ENCODE results near the gene WDFY4.

Gene WDFY4

DNA sequence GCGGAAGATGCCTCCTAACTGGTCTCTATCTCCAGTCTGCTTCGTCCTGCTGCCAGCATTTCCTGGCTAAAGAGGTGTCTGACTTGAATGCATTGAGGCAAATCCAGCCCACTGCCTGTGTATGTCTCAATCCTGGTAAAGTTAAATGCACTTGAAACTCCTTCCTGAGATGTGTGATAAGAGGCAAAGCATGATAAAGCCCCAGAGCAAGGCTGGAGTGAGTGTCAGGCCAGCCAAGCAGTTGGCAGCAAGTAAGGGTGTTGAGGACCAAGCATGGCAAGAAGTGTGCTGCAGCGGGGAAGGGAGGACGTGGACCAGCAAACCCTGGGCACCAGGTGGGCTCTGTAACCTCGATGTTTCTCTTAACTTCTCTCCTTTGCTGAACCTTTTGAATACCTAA lies 225.9 kb downstream of the WDFY4 start:
- DNase-seq (ENCODE audit: low spot score), result no peak

DNA sequence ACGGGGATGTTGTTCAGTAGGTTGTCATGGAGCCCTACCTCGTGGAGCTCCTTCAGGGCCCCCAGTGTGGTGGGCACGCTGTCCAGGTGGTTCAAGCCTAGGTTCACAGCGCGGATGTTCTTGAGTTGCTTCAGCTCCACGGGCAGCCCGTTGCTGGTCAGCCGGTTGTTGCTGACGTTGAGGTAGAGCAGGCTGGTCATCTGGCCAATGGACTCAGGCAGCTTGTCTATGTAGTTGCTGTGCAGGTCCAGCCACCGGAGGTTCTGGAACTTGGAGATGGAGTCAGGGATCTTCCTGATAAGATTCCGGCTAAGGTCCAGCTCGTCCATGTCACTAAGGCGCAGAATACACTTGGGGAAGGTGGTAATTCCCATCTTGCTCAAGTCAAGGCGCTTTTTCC lies 229.0 kb downstream of the WDFY4 start:
- no peak for DNase-seq (ENCODE audit: low spot score)

DNA sequence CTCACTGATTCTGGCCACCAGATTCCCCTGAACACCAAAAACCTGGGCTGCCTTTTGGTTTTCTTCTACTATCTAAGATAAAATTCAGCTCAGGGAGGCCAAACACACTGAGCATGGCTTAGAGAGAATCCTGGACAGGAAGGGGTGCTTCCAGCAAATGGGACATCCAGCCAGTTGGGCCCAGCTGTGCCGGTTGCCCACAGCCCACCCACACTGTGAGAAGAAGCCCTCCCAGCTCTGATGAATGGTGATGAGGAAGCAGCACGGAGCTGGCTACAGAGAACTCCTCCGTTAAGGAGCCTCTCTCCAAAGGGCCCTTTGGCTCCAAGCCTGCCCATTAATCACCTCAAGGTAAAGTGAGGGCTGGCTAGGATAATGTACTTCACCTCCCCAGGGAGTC lies 239.1 kb downstream of the WDFY4 start:
- no peak for DNase-seq (ENCODE audit: low spot score)

DNA sequence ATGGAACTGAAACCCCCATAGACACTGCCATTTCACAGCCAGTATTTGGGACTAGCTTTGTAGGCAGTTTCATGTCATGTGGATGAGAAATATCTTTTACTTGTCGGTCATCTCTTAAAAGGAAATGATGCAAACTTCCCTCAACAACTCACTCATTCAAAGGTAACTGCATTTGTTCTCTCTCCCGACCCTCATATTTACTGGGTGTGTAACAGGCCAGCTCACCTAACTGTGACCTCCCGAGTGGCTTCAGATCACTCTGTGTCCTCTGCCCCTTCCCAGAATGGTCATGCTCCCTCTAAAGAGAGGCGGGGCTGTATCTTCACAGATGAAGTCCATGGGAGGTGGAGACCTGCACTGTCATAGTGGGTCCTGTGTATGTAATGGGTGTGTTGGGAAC lies 240.3 kb downstream of the WDFY4 start:
- no peak for DNase-seq (ENCODE audit: low spot score)

DNA sequence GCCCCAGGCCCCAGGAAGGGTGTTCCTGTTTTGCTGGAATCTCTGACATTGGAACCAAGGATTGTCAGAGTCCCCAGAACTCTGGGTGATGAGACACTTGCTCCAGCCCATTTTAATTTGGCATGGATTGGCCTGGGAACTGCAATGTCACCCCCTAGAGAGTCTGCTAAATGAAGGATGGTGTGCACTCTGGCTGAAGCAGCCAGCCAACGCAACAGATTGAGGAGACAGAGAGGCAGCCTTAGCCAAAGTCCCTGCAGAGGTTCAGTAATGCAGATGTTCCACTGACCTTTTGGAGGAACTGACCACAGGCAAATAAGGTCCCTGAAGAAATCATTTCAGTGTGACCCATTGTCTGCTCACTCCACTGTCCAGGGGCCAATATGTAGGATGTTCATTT lies 241.6 kb downstream of the WDFY4 start:
- no peak for DNase-seq (ENCODE audit: low spot score)

DNA sequence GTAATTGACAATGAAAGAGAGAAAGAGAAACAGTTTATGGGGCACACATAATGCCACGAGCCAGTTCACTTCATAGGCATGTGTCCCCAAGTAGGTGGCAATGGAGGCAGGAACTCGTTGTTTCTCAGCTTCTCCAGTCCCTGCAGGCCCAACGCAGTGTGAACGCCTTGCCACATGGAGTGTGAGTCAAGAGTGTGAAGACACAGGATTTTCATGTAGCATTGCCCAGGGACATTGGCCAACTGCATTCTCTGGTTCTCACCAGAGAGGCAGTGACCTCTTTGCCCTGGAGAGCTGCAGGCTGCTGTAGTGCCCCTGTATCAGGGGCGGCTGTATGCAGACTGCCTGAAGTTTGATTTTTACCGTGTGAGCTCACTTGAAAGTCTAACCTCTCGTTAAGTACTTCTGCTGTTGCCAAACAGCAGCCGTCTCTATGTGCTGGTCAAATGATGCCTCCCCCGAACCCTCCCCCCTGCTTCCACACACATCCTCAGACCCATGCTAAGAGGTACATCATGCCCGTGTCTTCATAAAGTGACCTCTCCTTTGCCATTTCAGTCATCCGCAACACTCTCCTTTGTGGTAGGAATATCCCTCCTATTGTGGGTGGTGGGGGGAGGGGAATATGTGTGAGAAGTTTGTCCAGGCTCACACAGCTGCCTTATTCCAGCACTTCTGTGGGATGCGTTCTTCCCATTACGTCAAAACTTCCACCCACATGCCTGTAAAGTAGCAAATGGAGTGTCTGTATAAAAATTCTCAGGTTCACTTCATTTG lies 242.3 kb downstream of the WDFY4 start:
- no peak for DNase-seq (ENCODE audit: low spot score)

DNA sequence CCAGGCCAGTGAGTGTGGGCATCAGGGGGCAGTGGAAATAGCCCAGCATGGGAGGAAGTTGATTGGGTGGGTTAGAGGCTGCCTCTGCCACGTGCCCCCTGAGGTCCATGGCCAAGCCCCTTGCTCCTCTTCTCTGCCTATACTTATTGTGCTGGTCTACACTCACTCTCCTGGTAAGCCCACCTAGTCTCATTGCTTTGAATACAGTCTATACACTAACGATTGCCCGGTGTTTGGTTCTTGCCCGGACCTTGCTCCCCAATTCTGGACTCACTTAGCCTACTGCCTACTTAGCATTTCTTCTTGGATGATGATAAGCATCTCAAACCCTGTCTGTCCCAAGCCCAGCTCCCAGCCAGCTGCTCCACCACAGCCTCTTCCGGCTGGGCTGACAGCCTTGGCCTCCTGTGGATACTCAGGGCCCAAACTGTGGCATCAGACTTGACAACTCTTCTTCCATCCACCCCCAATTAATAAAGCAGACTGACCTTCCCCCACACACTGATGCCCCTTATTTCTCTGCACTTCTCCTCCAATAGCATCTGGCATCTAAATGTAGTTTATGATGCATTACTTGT lies 244.8 kb downstream of the WDFY4 start:
- DNase-seq (ENCODE audit: low spot score), result no peak

DNA sequence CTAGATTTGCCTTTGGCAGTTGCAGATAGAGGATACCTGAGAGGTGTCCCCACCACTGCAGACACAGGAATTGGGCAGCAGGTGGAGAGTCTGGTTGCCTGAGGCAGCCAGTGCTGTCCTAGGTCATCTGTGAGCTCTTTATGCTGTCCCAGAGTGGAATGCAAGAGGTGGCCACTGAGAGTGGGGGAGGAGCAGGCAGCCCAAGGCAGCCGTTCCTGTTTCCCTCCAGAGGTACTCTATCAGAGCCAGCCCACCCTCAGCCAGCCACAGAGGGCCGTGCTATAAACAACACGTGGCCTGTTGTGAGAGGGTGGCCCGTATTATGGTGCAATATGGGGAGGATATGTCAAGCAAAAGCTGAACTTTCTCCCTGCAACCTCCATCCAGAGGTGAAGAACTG lies 246.5 kb downstream of the WDFY4 start:
- no peak for DNase-seq (ENCODE audit: low spot score)

DNA sequence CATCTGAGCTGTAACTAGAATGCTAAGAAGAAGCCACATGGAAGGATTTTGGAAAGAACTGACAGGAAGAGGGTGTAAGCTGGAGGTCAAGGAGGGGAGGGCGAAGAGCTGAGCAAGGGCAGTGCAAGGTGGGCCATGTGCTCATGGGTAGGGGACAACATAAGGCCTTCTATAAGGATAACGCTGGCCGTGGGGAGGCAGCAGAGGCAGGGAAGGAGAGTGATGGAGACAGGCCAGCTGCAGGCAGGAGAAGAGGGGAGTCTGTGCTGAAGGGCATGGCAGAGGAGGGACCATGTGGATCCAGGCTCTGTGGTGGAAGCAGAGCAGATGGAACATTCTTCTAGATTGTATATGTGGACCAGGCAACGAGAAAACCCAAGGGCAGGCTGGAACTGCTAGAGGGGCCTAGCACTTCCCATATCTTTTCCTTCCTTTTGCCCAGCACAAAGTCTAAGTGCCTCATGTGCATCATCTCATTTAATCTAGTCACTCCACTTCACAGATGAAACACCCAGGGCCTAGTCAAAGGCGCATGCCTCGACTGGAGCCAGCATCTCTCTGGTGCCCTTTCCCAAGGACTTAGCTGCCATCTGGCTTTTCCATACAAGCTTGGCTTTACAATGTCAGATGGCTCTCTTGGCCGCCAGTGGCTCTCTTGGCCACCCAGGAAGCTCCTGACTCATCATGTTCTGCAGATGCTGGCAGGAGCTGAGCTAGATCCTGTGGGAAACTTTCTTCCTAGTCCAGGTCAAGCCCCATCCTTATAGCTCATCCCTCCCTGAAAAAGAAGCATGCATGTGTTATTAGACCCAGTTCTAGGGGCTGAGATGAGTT lies 248.4 kb downstream of the WDFY4 start:
- peak; percentile 29 for DNase-seq (ENCODE audit: low spot score)

DNA sequence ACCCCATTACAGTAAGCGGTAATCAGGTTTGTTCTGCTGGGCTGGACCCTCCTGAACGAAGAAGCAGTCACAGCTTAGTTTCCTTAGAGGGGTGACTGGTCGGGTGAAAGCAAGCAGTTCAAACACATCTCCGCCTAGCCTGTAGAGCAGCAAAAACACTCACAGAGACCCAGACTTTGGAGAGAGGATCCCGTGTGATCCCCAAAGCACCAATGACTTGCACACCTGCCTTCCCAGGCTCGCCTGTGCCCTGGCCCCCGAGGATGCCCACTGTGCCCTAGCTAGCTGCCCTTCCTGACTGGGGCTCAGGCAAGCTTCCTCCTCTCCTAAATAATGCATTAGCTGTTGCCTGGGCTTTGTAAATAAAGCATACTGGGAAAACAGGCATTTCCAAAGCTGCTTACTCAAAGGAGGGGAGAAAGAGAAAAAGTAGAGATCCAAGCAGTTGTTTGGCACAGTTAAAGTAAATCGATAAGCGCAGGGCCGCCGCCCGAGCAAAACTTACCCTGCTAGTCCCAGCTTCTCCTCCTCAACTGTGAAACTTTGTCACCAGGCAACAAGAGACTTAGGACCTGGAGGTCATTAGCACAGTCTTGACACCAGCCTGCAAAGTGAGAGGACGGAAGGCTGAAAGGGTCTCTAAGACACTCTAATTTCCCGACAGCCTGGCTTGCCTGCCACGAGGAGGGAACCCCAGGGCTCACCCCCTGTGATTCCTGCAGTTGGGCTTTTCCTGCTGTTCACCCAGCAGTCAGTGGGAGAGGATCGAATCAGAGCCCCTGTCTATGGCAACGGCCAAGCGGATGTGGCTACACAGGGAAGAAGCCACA lies 250.2 kb downstream of the WDFY4 start:
- no peak for DNase-seq (ENCODE audit: low spot score)

DNA sequence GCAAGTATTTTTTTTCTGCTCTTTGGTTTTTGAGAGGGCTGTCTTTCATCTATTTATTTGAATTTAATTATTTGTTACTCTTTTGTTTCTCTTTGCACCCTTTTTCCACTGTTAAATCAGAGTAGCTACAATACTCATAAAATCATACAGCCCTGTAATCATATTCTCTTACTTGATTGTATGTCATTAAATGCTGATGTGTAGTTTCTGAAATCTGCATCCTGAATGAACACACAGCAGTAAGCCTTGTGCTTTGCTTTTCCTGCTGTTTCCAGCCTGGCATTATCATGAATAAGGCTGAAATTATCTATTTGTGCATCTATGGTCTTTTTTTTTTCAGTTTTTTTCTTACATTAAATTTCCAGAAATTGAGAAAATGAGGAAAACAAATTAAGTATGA lies 250.9 kb downstream of the WDFY4 start:
- DNase-seq (ENCODE audit: low spot score), result no peak

DNA sequence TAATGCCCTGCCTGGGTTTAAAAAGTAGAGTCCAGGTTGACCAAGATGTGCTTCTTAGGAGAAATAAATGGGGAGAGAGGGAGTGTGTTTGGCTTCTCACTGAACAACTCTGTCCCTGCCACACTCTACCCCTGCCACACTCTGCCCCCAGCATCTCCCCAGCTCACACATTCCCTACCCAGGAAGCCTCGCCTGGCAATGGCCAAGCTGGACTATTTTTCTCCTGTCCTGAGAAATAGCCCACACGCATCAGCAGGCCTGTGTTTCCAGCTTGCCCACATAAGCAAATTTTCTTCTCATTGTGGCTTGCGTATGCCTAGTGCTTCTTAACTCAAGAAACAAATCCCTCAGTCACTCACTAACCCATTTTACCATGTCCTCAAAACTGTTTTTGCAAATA lies 253.1 kb downstream of the WDFY4 start:
- DNase-seq (ENCODE audit: low spot score), result no peak

DNA sequence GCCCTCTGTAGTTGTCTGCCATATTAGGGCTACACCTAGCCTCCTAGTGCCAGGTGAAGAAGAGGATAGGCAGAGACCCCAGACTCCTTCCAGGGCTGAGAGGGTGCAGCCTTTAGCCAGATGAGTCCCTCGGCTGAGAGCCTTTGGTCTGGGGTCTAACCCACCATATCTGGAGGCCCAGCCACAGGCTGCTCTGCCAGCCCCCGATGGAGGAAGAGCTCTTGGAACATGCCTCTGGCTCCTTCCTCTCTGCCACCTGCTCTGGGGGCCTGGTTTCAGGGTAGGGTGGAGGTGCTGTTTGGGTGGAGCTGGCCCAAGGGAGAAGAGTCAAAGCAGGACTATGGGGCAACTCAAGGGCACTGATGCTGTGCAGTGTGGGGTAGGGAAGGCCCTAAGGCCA lies 253.6 kb downstream of the WDFY4 start:
- DNase-seq (ENCODE audit: low spot score), result no peak

DNA sequence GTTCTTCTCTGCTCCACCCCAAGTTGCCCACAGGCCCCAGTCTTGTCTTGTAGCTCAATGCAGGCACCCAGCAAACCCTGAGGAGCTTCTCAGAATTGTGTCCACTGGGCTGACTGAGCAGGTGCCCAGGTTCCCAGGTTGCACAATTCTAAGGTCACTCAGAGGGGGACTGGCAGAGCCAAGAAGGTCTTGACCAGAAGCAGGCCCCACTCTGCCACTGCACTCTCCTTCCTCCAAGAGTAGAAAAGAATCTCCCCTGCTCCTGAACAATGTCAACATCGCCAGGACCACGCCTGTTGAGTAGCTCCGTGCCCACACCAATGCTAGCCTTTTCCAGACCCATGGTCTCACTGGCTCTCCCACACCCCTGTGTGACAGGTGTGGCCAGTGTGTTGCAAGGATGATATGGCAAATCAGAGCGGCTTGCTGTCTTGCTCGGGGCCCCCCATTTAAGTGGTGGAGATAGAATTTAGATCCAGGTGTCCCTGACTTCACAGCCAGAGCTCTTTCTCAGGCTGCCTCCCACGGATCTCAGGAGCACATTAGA lies 254.4 kb downstream of the WDFY4 start:
- DNase-seq (ENCODE audit: low spot score), result no peak

DNA sequence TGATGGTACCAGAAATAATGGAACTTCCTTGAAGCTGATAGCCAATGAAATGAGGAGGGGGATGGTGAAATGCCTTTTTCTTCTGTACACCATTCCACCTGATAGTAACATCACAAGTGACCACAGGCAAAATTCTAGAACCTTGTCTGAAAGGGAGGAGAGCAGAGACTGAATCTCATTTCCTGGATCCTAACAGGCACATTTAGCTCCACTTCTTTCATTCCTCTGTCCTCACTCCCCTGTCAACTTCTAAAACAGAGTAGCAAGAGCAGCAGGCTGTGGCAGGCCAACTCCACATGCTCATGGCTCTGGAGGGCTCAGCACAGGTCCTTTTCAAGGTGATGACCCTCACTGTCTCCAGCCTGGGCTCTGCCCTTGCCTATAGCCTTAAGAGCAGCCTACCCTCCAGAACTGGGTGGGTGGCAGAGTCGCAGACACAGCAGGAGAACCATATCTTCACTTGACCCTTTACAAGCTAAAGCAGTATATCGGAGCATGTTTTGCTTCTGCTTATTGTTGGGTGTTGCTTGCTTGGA lies 255.2 kb downstream of the WDFY4 start, which contains the start of gene LRRC18:
Gene LRRC18, minus strand, starts transcription at position 51 of the 536 bp plus-strand sequence. CDS start 25,685 bp downstream, outside the sequence.
- DNase-seq (ENCODE audit: low spot score), result no peak

DNA sequence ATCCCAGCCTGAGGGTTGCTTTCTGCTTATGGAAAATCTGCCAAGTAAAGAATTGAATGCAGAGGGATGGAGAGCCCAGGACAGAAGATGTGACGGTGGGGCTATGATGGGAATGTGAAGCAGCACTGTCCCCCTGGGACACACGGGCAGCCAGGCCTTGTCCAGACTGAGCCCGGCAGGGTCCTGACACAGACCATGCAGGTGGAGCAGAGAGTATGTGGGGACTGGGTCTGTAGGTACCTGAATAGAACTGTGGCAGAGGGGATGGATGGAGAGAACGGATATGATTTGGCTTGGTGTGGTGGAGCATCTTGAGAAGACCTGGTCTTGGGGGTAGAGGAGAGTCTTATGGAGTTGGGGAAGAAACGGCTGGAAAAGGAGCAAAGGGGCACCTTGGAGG lies 255.7 kb downstream of the WDFY4 start:
- DNase-seq (ENCODE audit: low spot score), result no peak

DNA sequence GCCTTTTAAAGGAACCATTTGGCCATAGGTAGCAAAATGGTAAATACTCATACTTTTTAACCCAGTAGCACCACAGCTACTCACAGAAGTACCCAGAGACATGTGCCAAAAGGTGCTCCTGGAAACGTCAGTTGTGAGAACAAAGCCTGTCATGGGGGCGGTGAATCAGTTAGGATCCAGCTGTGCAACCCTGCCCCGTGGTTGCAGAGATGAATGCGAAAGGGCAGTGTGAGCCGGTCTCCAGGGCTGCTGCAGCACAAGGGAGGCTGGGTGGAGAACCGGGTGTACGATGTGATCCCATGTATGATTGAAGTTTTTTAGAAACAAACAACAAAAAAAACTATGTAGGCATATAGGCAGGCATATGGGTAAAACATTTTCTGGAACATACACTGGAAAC lies 256.3 kb downstream of the WDFY4 start:
- no peak for DNase-seq (ENCODE audit: low spot score)

DNA sequence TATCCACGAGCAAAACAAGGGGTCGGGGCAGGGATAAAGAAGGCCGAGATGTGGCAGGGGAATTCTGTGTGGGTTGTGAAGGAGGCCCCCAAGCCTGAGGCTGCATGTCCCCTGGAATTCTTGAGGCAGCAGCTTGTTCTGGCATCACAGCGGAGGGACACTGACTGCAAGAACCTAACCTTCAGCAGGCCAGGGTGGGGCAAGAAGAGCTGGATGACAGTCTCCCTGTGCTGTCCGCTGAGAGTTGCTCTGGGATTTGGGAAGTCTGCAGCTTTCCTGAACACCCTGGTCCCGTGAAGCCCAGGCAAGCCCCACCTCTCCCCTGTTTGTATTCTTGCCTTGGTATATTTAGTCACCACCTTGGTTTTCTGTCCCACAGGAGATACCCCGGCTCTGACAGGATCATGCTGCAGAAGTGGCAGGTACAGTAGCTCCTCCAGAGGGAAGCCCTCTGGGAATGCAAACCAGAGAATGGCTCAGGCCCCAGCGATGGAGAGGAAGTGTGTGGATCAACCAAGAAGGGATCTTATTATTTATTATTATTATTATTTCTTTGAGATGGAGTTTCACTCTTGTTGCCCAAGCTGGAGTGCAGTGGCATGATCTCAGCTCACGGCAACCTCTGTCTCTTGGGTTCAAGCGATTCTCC lies 256.9 kb downstream of the WDFY4 start:
- no peak for DNase-seq (ENCODE audit: low spot score)

DNA sequence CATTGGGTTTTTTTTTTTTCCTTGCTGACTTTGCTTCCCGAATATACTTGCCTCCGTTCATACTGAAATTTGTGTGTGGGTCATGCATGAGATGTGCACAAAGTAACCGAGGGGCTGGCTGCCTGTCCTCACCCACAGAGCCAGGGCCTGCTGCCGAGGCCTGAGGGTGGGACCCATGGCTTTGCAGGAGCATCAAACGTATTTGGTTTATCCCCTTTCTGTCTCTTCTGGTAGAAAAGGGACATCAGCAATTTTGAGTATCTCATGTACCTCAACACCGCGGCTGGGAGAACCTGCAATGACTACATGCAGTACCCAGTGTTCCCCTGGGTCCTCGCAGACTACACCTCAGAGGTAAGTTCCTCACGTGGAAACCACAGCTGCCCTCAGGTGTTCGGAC lies 258.4 kb downstream of the WDFY4 start:
- DNase-seq (ENCODE audit: low spot score), result no peak

DNA sequence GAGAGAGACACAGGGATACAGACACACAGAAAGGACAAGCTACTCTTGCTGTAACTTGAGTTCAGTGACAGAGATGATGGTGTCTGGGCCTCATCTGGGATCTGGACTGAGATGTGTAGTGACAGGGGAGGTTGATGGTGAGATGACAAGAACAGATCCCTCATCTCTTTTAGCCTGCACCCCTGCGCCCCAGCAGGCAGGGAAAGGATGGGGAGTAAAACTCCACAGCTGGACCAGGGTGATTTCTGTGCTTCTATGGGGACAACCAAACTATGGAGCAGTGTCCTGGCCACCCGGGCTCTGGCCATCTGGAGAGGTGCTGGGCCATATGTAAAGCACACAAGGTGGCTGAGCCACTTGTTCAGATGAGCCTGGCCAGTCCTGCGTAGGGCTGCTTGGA lies 259.5 kb downstream of the WDFY4 start:
- peak; percentile 16 for DNase-seq (ENCODE audit: low spot score)

Data from cerebellar cortex (tissue), 1 donor.